Progenitor cell of endocrine pancreas (in vitro differentiated cells): Measurements from ENCODE around the gene NEURL1. TPM values are rescaled to one million over a fixed set of nuclear protein-coding genes. Genes with fewer than 3 reads are reported as not detected.

Source experiments
- DNase-seq: peaks from one replicate; pipeline ENCODE4 v3.0.0; 2021; ENCODE audit warnings: low spot score; ENCODE audit not compliant: unreplicated experiment
- H3K27ac Mint-ChIP-seq: 2 replicates; pipeline ENCODE4 v1.8.0; 2021; ENCODE audit warnings: mild to moderate bottlenecking, moderate library complexity, mixed read lengths
- H3K27me3 Mint-ChIP-seq: 2 replicates; pipeline ENCODE4 v1.8.0; 2021; ENCODE audit warnings: mixed read lengths
- H3K36me3 Mint-ChIP-seq: 2 replicates; pipeline ENCODE4 v1.8.0; 2022; ENCODE audit warnings: mixed read lengths; ENCODE audit not compliant: insufficient read depth
- H3K4me1 Mint-ChIP-seq: 2 replicates; pipeline ENCODE4 v1.8.0; 2021; ENCODE audit warnings: low read depth, mixed read lengths
- H3K4me3 Mint-ChIP-seq: 2 replicates; pipeline ENCODE4 v1.8.0; 2021; ENCODE audit warnings: low read depth, mild to moderate bottlenecking, moderate library complexity, mixed read lengths
- H3K9me3 Mint-ChIP-seq: 2 replicates; pipeline ENCODE4 v1.8.0; 2021; ENCODE audit warnings: low read depth, mixed read lengths
- total RNA-seq: library from RNA; stranded (reverse); gene quantifications from 2 replicates; pipeline ENCODE4 v1.2.1, GENCODE V29; 2021
- TF ChIP-seq, protein P1 (sequence below): fragments of 200-600 bp; sonication (generic); IDR thresholded peaks from one replicate; pipeline ENCODE4 v1.5.0; 2021; ENCODE audit warnings: antibody characterized with exemption, mild to moderate bottlenecking; ENCODE audit not compliant: unreplicated experiment

Gene NEURL1
- total RNA-seq, 1 donor from 2014 or later, result 21.5 TPM

DNA sequence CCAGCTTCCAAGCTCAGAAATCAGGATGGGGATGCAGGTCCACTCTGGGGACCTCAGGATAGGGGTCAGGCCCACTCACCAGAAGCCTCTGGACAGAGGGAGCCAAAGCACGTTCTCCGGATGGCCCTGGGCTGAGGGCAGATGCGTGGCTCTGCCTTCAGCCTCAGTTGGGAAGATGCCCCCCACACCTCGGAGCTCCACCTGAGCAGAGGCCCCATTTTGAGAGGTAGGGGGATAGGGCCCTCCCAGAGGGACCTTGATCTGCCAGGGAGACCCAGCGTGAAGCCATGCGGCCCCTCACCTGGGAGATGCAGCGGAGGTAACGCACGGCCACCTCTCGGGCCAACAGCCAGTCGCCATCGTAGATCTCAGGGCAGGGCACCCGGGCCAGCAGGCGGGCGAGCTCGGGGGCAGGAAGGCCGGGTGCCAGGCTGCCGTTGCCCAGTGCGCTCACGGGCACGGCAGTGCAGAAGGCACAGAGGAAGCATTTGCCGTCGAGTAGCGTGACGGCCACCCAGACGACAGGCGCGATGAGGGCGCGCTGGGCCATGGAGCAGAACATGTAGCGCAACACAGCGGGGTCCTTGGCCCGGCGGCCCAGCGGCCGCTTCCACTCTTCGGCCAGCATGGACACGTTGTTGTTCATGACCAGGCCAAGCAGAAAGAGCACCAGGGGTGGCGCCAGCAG is 35.5 kb upstream of the NEURL1 start:
- Mint-ChIP-seq H3K27me3 (no peaks in the 10 kb centered on the region), H3K4me3 (no peak overlapping the region), H3K4me1 (no peaks in the 10 kb centered on the region), H3K36me3 (no peaks in the 10 kb centered on the region), H3K9me3 (no peaks in the 10 kb centered on the region), H3K27ac (no peak overlapping the region)
- DNase-seq, result no peak
- TF ChIP-seq, protein P1, sequence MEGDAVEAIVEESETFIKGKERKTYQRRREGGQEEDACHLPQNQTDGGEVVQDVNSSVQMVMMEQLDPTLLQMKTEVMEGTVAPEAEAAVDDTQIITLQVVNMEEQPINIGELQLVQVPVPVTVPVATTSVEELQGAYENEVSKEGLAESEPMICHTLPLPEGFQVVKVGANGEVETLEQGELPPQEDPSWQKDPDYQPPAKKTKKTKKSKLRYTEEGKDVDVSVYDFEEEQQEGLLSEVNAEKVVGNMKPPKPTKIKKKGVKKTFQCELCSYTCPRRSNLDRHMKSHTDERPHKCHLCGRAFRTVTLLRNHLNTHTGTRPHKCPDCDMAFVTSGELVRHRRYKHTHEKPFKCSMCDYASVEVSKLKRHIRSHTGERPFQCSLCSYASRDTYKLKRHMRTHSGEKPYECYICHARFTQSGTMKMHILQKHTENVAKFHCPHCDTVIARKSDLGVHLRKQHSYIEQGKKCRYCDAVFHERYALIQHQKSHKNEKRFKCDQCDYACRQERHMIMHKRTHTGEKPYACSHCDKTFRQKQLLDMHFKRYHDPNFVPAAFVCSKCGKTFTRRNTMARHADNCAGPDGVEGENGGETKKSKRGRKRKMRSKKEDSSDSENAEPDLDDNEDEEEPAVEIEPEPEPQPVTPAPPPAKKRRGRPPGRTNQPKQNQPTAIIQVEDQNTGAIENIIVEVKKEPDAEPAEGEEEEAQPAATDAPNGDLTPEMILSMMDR, result no peak

DNA sequence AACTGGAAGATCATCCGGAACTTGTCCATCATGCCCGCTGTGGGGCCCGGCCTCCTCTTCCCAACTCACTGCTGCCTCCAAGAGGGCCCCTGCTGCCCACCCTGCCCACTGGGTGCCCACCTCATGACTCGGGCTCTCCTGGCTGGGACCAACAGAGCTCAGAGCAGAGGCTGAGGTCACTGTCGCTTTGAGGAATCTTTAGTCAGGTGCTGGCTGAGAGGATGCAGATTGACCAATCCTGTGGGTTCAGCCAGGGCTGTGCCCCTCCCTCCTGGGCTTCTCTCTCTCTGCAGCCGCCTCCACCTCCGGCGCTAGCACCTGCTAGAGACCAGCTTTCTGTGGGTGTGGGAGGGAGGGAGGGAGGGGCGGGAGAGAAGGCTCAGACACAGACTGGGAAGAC is 34.8 kb upstream of the NEURL1 start, which contains the start of gene CALHM1:
Gene CALHM1 (minus strand): TSS at position 181 of the 400 bp plus-strand sequence. CDS start 149 bp downstream, at position 32.
- H3K36me3 Mint-ChIP-seq, result no peaks in the 10 kb centered on the region
- H3K27me3 Mint-ChIP-seq, result no peaks in the 10 kb centered on the region
- H3K27ac Mint-ChIP-seq, result no peak within 1 kb of the TSS
- H3K4me3 Mint-ChIP-seq, result no peak within 1 kb of the TSS
- TF ChIP-seq, protein P1, result no peak
- H3K4me1 Mint-ChIP-seq, result no peaks in the 10 kb centered on the region
- DNase-seq, result no peak
- no peaks in the 10 kb centered on the region for H3K9me3 Mint-ChIP-seq

DNA sequence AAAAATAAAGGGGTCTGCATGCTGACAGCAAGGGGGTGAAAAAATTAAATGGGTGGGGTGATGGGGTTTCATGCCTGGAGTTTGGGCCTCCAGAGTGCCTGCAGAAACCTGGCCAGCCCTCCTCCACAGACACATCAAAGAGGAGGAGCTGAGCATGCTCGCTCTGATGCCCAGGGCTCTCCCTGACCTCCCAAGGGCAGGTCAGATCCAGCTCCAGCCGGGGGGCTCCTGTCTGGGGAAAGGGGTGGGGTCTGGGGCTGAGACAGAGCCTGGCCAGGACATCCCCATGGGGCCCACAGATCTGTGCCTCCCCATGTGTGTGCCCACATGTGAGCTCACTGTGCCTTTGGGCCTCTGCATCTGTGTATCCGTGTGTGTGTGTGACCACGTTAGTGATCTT is 33.9 kb upstream of the NEURL1 start:
- no peaks in the 10 kb centered on the region for H3K36me3 Mint-ChIP-seq
- H3K9me3 Mint-ChIP-seq, result no peaks in the 10 kb centered on the region
- H3K27ac Mint-ChIP-seq, result no peak overlapping the region
- H3K4me1 Mint-ChIP-seq, result no peaks in the 10 kb centered on the region
- no peaks in the 10 kb centered on the region for H3K27me3 Mint-ChIP-seq
- no peak for DNase-seq
- TF ChIP-seq, protein P1, result no peak
- H3K4me3 Mint-ChIP-seq, result no peak overlapping the region

DNA sequence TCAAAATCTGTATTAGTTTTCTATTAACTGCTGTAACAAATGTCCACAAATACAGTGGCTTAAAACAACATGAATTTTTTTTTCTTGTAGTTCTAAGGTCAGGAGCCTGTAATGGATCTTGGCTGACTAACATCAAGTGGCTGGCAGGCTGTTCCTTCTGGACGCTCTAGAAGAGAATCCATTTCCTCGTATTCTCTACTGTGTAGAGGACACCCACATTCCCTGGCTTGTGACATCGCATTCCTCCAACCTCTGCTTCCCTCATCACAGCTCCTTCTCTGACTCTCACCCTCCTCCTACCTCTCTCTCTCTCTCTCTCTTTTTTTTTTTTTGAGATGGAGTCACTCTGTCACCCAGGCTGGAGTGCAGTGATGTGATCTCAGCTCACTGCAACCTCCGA is 30.0 kb upstream of the NEURL1 start:
- TF ChIP-seq, protein P1, result no peak
- H3K27ac Mint-ChIP-seq, result no peak overlapping the region
- no peaks in the 10 kb centered on the region for H3K9me3 Mint-ChIP-seq
- H3K4me3 Mint-ChIP-seq, result no peak overlapping the region
- no peak for DNase-seq
- H3K36me3 Mint-ChIP-seq, result no peaks in the 10 kb centered on the region
- H3K27me3 Mint-ChIP-seq, result peaks cover 9% of the 10 kb centered on the region
- H3K4me1 Mint-ChIP-seq, result no peaks in the 10 kb centered on the region

DNA sequence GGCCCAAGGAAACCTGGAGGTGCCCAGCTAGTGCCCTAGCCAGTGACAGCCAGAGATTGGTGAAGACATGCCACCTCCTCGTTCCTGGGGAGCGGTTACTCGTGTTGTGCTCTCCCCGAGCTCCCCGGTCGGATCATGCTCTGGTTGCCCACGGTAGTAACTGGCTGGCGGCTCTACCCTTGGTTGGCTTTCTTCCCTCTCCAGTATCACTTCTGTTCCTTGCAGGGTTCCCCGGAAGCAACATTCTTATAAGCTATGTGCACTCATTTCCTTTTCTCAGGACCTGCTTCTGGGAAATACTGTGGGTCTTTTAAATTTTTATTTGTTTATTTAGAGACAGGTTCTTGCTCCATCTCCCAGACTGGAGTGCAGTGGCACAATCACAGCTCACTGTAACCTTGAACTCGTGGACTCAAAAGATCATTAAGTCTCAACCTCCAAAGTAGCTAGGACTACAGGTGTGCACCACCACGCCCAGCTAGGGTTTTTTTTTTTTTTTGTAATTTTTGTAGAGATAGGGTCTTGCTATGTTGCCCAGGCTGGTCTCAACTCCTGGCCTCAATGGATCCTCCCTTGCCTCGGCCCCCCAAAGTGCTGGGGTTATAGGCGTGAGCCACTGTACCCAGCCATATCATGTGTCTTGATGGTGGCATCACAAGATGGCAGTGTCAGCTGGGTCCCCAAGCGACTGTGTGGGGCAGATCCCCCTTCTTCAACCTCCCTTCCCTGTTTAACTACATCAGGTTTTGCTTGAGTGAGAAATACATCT is 27.9 kb upstream of the NEURL1 start:
- Mint-ChIP-seq H3K9me3 (no peaks in the 10 kb centered on the region), H3K27ac (no peak overlapping the region), H3K4me1 (no peaks in the 10 kb centered on the region), H3K4me3 (no peak overlapping the region), H3K36me3 (no peaks in the 10 kb centered on the region), H3K27me3 (peaks cover 23% of the 10 kb centered on the region)
- TF ChIP-seq, protein P1, result no peak
- no peak for DNase-seq
